GM19035 (cell line): Measurements from ENCODE around the gene SHROOM3.

Source experiments
- ATAC-seq: cut with Tn5 transposase; IDR thresholded peaks from one replicate; pipeline ENCODE4 v1.9.1; 2021; ENCODE audit not compliant: unreplicated experiment

The SHROOM3 gene

DNA sequence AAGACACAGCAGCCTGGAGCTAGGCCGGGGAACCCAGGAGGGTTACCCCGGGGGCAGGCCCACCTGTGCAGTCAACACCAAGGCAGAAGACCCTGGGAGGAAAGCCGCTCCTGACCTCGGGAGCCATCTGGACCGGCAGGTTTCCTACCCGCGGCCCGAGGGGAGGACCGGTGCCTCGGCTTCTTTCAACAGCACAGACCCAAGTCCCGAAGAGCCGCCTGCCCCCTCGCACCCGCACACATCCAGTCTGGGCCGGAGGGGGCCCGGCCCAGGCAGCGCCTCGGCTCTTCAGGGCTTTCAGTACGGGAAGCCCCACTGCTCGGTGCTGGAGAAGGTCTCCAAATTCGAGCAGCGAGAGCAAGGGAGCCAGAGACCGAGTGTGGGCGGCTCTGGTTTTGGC lies 305.2 kb downstream of the SHROOM3 start:
- ATAC-seq: no peak

DNA sequence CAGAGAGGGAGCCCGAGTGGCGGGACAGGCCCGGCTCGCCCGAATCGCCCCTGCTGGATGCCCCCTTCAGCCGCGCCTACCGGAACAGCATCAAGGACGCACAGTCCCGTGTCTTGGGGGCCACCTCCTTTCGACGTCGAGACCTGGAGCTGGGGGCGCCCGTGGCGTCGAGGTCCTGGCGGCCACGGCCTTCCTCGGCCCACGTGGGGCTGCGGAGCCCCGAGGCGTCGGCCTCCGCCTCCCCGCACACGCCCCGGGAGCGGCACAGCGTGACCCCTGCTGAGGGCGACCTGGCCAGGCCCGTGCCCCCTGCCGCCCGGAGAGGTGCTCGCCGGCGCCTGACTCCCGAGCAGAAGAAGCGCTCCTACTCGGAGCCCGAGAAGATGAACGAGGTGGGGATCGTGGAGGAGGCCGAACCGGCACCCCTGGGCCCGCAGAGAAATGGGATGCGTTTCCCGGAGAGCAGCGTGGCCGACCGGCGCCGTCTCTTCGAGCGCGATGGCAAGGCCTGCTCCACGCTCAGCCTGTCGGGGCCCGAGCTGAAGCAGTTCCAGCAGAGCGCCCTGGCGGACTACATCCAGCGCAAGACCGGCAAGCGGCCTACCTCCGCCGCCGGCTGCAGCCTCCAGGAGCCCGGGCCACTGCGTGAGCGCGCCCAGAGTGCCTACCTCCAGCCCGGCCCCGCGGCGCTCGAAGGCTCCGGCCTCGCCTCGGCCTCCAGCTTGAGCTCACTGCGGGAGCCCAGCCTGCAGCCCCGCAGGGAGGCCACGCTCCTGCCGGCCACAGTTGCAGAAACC lies 306.0 kb downstream of the SHROOM3 start:
- ATAC-seq: no peak

DNA sequence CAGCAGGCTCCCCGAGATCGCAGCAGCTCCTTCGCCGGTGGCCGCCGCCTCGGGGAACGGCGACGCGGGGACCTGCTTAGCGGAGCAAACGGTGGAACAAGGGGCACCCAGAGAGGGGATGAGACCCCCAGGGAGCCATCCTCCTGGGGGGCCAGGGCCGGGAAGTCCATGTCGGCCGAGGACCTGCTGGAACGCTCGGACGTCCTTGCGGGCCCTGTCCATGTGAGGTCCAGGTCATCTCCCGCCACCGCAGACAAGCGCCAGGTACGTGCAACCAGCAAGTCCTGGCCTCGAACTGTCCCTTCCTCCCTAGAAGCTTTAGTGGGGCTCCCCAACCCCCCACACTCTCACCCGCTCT lies 306.6 kb downstream of the SHROOM3 start:
- ATAC-seq: no peak

DNA sequence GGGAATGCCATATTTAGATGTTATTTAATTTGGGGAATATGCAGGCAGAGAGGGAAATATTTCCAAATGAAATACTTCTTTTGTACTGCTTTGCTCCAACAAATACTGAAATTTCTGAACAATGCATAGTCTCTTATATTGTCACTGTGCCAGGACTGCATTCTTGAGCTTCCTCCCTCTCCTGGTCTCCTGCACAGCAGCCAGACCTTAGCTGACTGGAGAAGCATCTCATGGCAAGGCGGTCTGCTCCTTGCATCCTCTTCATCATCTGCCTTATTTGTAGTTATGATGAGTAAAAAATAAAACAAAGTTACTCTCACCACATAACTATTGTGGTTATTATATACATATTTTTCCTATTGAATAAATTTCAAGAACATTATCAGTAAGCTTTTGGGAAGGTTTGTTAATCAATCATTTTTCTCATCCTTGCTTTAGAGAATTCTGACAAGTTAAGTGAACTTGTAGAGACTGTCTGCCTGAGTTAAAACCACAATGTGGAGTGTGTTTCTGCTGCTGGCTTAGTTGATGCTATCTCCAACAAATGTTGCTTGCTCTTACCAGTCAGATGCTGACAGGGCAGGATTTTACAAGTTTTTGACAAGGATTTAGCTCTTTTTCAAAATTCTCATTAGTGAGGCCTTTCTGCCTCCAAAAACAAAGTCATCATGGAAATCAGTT lies 309.4 kb downstream of the SHROOM3 start:
- ATAC-seq: no peak

DNA sequence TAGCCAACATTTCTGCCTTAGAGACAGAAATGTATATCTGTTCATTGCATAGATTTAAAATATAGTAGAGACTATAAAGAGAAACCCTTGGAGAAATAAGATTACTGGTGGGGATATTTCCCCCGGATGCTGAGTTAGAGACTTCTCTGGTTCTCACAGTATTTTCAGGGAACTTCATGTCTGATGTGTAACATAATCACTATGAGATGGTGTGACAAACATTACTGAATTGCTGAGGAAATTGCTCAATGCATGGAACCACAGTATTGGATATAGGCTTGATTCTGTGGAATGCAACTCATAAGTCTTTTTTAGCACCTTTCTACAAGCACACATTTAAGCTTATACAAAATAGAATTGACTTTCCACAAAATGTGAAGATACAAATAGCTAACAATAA lies 310.2 kb downstream of the SHROOM3 start:
- no peak for ATAC-seq

DNA sequence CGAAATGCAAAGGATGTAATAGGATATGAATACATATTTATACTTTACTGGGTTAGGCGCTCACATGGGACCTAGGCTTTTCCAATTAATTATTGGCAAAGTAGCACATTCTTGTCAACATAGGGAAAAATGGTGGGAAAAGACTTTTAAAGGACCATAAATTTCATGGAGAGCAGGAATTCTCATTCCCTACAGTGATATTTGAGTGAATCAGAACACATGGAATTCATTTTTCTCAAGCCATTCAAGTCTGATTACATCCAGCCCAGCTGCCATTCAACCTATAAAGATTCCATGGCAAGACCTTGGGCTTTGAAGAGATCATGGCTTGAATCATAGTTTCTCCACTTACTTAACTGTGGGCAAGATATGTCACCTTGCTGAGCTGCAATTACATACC lies 312.5 kb downstream of the SHROOM3 start:
- no peak for ATAC-seq

DNA sequence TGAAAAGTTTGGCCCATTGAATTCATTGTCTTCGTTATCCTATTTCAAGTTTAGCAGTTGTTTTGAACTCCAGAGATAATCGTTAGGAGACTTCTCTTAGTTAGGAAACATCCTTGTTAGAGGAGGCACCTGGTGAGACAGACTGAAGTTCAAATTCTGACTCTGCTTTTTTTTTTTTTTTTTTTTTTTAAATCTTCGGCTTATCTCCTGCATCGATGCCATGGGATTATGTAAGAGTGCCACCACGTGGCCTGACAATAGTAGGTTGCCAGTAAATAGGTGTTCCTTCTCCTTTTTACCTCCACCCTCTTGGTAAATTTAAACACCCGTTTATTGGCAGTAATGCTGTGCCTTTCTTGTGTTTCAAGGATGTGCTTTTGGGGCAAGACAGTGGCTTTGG lies 313.6 kb downstream of the SHROOM3 start:
- ATAC-seq: no peak

DNA sequence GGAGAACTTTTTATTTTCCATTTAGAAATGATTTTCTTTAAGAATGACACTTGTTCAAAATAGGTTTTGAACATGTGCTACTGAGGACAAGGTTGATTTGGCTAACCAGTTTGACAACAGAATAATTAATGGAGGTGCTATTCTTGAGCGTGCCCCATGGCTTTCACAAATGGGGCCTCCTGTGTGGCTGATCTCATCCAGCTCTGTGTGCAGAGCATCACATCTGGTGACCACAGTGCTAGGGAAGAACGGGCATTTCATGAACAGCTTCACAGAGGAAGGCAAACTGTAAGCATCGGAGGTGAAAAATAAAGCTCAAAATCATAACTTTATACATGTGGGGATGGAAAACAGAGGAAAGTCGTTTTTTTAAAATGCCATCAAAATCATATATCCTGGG lies 314.3 kb downstream of the SHROOM3 start:
- no peak for ATAC-seq

DNA sequence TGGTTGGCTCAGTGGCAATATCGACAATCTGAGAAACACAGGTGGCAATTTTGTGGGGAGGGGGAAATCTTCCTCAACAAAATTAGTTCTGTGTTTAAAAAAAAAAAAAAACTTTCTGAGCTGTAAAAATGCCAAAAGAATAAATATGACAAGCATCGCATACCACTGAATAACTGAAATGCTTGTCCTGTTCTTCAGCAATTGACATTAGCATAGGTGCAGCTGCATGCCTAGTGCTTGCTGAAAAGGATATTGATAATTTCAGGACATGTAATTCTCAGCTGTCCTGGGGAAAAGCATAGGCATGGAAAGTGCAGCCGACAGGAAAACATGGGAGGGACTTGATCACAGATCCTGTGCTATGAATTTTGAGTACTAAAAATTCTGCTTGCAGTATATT lies 315.7 kb downstream of the SHROOM3 start:
- no peak for ATAC-seq

DNA sequence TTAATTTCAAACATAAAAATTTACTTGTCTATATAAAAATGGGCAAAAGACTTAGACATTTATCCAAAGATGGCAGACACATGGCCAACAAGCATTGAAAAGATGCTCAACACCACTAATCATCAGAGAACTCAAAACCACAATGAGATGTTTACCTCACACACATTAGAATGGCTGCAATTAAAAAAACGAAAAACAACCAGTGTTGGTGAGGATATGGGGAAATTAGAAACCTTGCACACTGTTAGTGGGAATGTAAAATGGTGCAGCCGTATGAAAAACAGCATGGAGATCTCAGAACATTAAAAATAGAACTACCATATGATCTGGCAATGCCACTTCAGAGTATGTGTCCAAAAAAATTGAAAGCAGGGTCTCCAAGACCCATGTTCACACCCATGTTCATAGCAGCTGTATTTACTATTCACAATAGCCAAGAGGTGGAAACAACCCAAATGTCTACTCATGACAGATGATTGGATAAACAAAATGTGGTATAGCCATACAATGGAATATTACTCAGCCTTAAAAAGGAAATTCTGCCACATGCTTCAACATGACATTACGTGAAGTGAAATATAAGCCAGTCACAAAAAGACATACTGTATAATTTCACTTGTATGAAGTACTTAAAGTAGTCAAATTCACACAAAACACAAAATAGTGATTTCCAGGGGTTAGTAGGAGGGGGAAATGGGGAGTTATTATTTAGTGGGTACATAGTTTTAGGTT lies 316.7 kb downstream of the SHROOM3 start:
- ATAC-seq: no peak

DNA sequence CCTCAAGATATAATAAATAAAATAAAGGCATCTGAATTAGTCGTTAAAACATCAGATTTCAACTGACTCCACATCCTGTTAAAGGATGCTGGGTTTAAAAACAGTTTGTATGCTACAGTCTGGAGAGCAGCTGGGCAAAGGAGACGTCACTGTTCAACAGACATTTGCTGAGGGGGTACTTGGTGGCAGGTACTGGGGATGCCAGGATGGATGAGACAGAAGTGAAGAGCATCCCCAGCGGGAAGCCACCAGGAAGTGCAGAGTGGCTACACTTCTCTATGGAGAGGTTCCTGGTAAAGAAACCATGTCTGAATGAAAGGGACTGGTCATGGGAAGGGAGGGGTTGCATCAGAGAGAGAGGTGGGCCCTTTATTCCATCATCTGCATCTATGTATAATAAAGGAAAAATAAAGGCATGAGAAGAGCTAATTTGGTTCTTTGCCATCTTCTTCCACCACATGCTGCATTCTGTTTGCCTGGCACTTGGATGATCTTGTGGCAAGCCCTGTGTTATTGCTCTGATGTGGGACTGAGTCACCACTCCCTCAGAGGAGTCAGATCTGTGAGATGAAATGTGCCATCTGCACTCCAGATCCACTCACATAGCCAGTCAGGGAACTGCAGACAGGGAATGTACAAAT lies 318.0 kb downstream of the SHROOM3 start:
- ATAC-seq: no peak

DNA sequence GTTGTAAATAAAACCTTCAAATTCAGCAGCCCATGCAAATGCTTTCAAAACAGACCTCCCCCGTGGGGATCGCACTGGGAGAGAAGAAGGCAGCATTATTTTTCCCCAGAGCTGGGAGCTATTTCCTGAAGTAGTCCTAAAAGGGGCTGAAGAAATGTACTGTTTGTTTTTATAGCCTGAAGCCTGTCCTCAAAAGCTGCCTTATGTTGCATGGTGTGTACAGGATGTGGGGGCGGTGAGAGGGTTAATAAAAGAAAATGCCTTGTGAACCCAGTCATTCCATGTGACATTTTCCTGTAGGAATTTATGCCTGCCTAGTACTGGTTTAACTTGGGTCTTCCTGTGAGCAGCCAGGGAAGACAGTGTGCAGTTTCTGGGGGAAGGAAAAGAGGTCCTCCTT lies 318.8 kb downstream of the SHROOM3 start:
- no peak for ATAC-seq

DNA sequence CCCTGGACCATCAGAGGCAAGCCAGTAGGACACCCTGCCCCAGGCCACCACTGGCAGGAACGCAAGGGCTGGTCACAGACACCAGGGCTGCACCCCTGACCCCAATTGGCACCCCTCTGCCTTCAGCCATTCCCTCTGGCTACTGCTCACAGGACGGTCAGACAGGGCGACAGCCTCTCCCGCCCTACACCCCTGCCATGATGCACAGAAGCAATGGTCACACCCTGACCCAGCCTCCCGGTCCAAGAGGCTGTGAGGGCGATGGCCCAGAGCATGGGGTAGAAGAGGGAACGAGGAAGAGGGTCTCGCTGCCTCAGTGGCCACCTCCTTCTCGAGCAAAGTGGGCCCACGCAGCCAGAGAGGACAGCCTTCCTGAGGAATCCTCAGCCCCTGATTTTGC lies 319.4 kb downstream of the SHROOM3 start:
- ATAC-seq: no peak

DNA sequence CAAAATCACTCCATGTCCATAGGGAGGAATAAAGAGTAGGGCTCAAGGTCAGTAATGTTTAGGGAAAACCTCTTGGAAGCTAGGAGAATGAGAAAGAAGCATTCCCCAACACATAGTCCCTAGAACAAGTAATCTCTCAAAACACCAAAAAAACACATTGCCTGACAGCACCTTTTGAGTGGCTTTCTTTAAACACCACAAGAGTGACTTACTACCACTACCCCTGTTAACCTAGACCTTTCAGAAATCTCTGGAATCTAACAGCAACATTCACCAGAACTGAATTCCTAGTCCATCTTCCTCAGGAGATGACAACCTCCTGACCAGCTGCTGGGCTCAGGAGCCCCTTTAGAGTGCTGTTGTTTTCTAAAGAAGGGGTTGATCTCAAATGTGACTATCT lies 320.7 kb downstream of the SHROOM3 start:
- ATAC-seq: no peak

DNA sequence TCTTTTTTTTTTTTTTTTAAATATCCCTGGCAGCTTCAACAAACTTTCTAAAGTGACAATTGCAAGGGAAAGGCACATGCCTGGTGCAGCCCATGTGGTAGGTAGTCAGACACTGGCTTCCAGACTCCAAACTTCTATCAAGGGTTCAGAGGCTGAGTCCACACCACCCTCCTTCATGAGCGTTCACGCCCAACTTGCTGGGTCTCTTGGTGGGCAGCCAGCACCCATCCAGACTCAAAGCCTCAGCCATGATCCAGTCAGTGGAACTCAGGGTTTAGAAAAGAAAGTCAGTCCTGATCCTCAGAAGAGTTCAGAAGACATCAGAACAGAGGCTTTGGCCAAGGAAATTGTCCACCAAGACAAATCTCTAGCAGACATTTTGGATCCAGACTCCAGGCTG lies 321.4 kb downstream of the SHROOM3 start:
- no peak for ATAC-seq

DNA sequence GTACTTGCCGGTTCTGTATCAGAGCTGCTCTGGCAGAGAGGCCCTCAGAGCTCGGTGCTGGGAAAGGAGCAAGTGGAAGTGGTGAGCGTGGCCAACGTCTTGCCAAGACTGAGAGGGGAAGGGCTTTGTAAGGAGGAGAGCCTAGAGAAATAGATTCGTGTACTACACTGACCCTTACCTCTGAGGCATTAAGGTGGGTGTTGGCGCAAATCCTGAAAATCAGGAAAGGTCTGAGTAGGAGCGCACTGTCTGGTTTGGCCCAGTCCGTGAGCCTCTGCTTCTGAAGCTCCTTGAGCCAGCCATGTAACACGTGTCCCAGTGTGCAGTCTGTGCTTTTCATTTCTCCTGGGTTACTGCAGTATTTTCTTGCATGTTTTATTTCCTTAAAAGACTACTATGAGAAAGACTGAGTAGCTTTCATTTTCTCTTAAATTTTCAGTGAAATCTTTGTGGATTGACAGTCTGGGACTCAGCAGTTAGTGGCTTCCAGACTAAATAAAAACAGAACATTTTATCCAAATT lies 322.4 kb downstream of the SHROOM3 start:
- no peak for ATAC-seq

DNA sequence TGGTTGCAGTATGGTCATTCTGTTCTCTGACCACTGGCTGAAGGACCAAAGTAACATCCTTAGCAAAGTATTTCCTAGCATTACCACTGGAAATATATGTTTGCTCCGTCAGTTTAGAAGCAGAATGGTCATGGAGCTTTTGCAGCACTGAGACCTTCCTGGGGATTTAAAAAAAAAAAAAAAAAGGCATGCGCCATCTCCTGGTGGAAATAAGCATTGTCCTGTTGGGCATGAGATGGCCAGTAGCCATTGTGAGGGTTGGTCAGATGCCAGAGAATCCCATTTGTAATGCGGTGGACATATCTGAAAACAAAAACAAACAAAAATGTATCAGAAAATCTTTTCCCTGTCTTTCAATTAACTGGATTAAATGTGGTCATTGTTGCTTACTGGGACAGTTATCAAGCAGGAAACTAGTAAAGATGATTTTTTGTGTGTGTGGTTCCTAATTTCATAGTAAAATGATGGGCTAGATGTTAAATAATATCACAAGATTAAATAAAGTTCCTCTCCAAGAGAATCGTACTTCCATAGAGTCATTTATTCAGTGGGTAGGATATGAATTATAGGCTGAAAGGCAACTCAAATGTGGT lies 323.4 kb downstream of the SHROOM3 start:
- ATAC-seq: peak; percentile 56

DNA sequence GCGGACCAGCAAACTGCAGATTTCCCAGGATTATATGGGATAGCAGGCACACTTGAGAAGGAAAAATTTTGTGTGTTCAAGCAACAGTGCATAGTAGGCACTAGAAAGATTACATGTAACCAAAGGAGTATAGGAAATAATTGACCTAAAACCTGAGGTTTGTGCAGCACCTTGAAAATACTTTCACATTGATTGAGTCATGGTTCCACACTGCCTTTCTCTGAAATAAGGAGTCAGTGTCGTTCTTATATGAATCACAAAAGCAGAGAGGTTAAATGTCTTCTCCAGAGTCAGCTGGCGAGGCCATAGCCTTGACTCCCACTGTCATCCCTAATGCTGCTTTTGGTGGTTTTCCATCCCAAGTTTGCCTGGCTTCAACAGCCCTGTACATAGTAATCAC lies 324.0 kb downstream of the SHROOM3 start:
- no peak for ATAC-seq

DNA sequence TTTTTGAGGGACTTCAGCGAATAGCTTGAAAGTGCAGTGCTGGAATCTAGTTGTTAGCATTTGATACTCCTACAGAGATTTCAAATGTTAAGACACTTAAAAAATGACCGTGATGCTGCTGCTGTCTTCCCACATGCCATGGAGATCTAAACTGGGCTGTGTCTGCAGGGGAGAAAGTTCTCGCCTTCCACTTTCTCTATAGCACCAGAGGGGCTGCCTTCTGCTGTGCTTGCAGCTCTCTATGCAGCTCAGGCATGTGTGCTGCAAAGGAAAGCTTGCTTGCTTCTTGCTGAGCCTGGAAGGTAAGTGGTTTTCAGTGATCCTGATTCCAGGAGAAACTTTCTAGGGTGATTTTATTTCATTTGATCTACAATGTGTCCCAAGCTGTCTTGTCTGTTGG lies 325.2 kb downstream of the SHROOM3 start:
- no peak for ATAC-seq

DNA sequence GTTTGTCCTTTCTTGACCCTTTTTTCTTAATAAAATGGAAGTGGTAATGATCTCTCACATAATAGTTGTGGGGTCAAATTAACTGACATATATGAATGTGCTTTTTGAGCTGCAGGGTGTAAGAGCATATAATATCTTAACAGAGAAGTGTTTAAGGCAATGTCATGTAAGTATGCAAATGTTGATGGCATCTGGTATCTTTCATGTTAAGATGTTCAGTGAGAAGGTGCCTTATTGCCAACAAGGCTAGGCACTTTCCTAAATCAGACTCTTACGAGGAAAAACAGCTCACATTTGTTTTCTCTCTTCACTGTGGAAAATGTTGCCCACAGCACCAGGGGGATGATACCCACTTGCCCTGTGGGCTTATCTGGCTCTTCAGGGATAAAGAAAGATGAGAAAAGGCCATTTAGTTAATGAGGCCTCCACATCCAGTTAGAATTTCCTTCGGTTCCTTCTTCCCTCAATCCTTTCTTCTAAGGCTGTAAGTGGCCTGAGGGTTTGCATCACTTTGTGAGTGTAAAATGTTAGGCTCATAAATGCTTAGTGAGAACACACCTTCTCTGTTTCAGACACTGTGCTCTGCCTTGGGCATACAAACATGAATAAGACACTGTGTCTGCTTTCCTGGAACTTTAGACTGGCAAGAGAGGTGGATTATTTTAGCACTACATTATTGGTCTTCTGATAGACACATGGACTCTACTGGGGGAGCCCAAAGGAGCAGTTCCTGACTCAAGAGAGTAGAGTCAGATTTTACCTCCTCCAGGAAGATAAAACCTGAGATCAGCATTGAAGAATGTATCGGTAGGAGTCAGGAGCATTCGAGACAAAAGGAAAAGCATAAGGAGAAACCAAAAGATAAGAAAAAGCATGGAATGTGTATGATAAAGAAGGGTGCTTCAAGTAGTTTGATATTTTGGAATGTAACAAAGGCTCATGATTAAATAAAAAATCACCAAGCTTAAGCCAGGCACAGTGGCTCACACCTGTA lies 327.4 kb downstream of the SHROOM3 start:
- no peak for ATAC-seq
